ENCODE results near the gene KCNA3.

The KCNA3 gene

GRCh38 chr1:110674337-110675059 lies at the start of gene KCNA3:
Gene KCNA3 (minus strand): TSS chr1:110674940. CDS start chr1:110674809, 131 bp downstream.
- no peak for TF ChIP-seq CTCF (IDR thresholded peaks at IDR 0.05; ENCODE audit: low read depth, low read length, missing control alignments)
- no peak for DNase-seq (ENCODE audit: extremely low read depth, low read depth)
- peak within 1 kb of the TSS; percentile 26; the same call in 1 of the 2 replicates for H3K4me3 ChIP-seq (replicated peaks; ENCODE audit: low read depth, low read length)

DNA sequence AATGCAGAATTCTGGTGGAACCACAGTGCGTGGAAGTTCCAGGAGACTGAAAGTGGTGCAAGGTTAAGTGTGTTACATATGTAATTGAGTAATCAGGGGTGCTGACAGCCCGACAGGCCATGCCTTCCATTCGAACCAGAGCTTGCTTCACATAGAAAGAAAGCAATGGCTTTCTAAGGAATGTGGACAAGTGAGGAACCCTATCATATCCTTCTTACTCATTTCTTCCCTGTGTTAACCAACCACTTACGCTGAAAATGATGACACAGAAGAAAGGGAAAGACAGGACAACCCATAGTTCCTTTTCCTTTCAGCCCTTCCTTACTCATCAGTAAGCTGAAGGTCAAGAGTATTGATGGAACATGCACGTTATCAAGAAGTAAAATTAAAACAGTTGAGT lies 48.1 kb upstream of the KCNA3 start:
- no peak for DNase-seq (ENCODE audit: extremely low read depth, low read depth)
- TF ChIP-seq CTCF (IDR thresholded peaks at IDR 0.05; ENCODE audit: low read depth, low read length, missing control alignments), result no peak
- H3K4me3 ChIP-seq (replicated peaks; ENCODE audit: low read depth, low read length), result no peak overlapping the region

DNA sequence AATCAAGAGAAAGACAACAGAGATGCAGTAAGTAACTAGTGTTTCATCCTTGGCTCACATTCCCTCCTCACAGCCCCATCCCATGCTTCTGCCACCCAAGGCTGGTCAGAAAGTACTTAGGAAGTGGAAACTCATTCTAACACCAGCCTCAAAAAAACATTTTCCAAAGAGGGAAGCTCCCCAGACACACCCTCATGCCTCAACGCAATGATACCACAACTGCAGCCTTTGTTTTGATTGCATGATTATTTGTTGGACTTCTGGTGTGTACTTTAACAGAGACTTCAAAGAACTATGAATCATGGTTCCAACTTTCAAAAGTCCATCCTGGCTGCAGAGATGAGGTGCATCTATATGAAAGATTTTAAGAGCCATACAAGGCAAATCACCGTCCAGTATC lies 45.2 kb upstream of the KCNA3 start:
- H3K4me3 ChIP-seq (replicated peaks; ENCODE audit: low read depth, low read length), result no peak overlapping the region
- no peak for TF ChIP-seq CTCF (IDR thresholded peaks at IDR 0.05; ENCODE audit: low read depth, low read length, missing control alignments)
- DNase-seq (ENCODE audit: extremely low read depth, low read depth), result no peak

GRCh38 chr1:110718452-110718851 lies 43.7 kb upstream of the KCNA3 start:
- no peak overlapping the region for H3K4me3 ChIP-seq (replicated peaks; ENCODE audit: low read depth, low read length)
- DNase-seq (ENCODE audit: extremely low read depth, low read depth), result no peak
- no peak for TF ChIP-seq CTCF (IDR thresholded peaks at IDR 0.05; ENCODE audit: low read depth, low read length, missing control alignments)

DNA sequence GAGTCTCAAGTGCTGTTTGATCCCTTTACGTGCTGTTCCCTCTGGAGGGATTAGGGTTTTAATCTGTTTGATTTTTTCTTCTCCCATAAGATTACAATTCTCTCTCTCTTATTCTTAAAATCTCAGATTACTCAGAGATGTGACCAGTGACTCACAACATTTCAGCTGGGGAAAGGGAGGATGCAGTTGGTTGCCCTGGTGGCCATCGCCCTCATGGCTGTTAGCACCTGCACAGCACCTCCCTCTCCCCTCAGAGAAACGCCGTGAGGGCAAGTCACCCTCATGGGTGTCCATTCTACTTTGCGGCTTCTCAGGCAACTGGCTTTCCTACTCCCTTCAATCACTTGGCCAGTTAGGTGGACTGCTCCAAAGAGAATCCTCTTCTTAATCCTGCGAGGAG lies 42.4 kb upstream of the KCNA3 start:
- no peak for TF ChIP-seq CTCF (IDR thresholded peaks at IDR 0.05; ENCODE audit: low read depth, low read length, missing control alignments)
- no peak overlapping the region for H3K4me3 ChIP-seq (replicated peaks; ENCODE audit: low read depth, low read length)
- DNase-seq (ENCODE audit: extremely low read depth, low read depth), result no peak

- H3K4me3 ChIP-seq (replicated peaks; ENCODE audit: low read depth, low read length), result no peak overlapping the region
- TF ChIP-seq CTCF (IDR thresholded peaks at IDR 0.05; ENCODE audit: low read depth, low read length, missing control alignments), result no peak
- DNase-seq (ENCODE audit: extremely low read depth, low read depth), result no peak
Measured at GRCh38 chr1:110714374-110714995, 39.7 kb upstream of the KCNA3 start.
